Dendritic cell treated with granulocyte-macrophage colony-stimulating factor and Interleukin-4, amounts not matched to agents 40 ng/mL and 50 ng/mL, for 4 days (primary cell): ENCODE data around the gene CUBN.

ENCODE experiments used
- H3K27ac Mint-ChIP-seq: one replicate; pipeline ENCODE4 v1.8.0; 2022; ENCODE audit warnings: mild to moderate bottlenecking, mixed read lengths
- H3K27me3 Mint-ChIP-seq: one replicate; pipeline ENCODE4 v1.8.0; 2022; ENCODE audit warnings: mild to moderate bottlenecking, mixed read lengths
- H3K36me3 Mint-ChIP-seq: one replicate; pipeline ENCODE4 v1.8.0; 2022; ENCODE audit warnings: low read depth, mixed read lengths
- H3K4me1 Mint-ChIP-seq: one replicate; pipeline ENCODE4 v1.8.0; 2022; ENCODE audit warnings: low read depth, mixed read lengths
- H3K4me3 Mint-ChIP-seq: one replicate; pipeline ENCODE4 v1.8.0; 2022; ENCODE audit warnings: mild to moderate bottlenecking, moderate library complexity, mixed read lengths
- H3K9me3 Mint-ChIP-seq: one replicate; pipeline ENCODE4 v1.8.0; 2022; ENCODE audit warnings: mixed read lengths
- intact Hi-C: fragments of 100-400 bp; cut with micrococcal nuclease; formaldehyde crosslinking; loops from one replicate; pipeline ENCODE4 v1.15.0; 2022

Gene CUBN

DNA sequence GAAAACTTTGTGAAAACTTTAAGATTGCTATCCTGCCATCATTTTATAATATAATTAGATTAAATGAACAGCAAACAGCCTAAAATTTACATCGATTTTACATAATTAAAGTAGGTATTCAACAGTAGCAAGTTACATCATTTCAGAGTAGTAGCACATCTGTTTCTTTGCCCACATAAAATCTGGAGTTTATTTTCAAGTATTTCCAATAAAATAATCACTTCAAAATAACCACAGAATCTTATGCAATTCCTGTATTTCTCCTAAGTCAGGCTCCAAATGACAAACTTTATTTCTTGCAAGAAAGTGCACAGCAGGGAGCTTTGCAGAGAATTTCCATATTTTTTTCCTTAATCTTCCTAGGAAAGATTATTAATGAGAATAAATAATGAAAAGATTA, 82.6 kb downstream of the CUBN start:
- intact Hi-C loops, result no loop called here
- no peaks in the 10 kb centered on the region for H3K27me3 Mint-ChIP-seq

DNA sequence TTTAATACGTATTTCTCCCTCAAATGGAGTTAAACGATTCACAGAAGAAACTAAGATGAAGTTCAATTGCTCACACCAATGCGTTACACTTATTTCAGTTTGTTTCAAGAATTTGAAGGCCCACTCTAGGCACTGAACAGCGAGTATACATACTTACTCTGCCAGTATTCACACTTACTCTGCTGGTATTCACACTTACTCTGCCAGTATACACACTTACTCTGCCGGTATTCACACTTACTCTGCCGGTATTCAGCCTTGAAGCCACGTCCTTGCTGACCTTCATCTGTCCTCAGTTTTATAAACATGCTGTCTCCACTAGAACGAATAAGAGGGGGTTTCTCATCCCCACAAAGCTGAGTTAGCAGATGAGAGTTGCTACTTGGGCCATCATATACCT, 86.0 kb downstream of the CUBN start:
- Mint-ChIP-seq H3K9me3 (no peaks in the 10 kb centered on the region), H3K4me3 (no peak overlapping the region), H3K27me3 (no peaks in the 10 kb centered on the region), H3K36me3 (no peaks in the 10 kb centered on the region), H3K27ac (no peak overlapping the region), H3K4me1 (no peaks in the 10 kb centered on the region)
- intact Hi-C loops, result no loop called here

More for the DNA sequence above, 82.6 kb downstream of the CUBN start:
- Mint-ChIP-seq H3K9me3 (peaks cover 13% of the 10 kb centered on the region), H3K36me3 (peaks cover 10% of the 10 kb centered on the region), H3K4me1 (no peaks in the 10 kb centered on the region), H3K27ac (no peak overlapping the region), H3K4me3 (no peak overlapping the region)

DNA sequence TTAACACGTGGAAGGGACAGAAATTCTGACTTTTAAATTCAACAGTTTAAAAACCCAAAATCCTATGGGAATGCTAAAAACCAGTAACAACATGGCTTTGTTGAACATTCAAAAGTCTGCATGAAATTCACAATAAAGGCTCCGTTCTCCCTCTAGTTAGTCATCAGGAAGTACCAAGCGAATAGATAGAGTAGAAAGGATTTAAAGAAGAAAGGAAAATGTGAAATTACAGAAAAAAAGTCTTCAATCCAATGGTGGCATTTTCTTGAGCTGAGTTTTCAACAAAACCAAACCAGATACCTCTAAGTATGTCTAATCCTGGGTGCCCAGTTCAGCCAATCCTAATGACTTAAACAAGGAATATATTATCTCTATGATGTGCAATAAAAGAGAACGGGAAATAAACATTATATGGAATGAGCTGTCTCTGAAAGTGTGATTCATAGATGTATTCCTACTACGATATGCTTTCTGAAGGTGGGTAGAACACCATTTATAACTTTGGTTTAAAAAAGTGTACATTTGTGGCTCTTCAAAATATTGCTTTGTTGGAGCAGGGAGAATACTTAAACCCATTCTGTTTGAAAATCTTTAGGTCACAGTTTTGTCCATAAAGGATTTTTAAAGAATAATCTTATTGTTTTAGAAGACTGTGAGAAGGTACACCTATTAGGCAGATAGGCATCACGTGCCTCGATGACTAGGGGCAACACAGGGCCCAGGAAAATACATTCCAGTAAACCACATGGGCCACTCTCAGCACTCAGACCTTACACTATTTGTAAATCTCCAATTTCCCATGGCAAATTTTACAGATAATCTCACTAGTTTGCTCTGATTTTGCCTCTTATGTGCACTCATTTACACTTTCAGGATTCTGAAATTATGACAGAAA, 87.7 kb downstream of the CUBN start:
- no peak overlapping the region for H3K27ac Mint-ChIP-seq
- intact Hi-C loops, result no loop called here
- H3K9me3 Mint-ChIP-seq, result peaks cover 8% of the 10 kb centered on the region
- no peaks in the 10 kb centered on the region for H3K36me3 Mint-ChIP-seq
- peaks cover 9% of the 10 kb centered on the region for H3K4me1 Mint-ChIP-seq
- H3K27me3 Mint-ChIP-seq, result no peaks in the 10 kb centered on the region
- H3K4me3 Mint-ChIP-seq, result no peak overlapping the region

DNA sequence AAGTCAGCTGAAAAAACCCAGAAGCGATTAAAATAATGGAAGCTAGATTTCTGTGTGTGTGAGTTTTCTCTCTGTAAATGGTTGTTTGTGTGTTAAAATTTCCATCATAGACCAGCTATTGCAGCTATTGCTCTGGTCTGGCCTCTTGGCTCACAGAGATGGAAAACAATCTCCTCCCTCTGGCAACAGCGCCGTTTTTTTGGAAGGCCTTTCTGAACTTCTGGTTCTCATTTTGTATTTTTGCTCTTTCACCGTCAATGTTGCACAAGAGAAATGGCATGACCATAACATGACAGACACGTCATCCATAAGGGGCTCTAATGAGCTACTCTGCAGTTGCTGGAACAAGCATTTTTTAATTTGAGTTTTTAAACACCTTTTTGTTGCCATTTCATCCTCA, 91.0 kb downstream of the CUBN start:
- intact Hi-C loops, result loop anchor here (5.0 kb wide), 1 partner anchor 34 kb away; no protein-coding TSS in a partner anchor
- Mint-ChIP-seq H3K27me3 (no peaks in the 10 kb centered on the region), H3K4me1 (peaks cover 15% of the 10 kb centered on the region), H3K36me3 (no peaks in the 10 kb centered on the region), H3K9me3 (peaks cover 8% of the 10 kb centered on the region), H3K27ac (no peak overlapping the region), H3K4me3 (no peak overlapping the region)

DNA sequence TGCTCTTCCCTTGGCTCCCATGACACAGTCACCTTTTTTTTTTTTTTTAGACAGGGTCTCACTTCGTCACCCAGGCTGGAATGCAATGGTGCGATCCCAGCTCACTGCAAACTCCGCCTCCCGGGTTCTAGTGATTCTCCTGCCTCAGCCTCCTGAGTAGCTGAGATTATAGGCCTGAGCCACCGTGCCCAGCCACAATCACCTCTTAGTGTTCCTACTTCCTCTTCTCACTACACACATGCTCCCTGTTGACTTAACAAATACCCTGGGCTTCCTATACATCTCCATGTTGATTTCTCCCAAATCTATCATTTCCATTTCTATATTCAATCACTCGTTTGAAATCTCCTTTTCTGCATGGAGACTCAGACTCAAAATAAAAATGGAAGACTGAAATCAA, 91.7 kb downstream of the CUBN start:
- H3K4me1 Mint-ChIP-seq, result peaks cover 22% of the 10 kb centered on the region
- H3K9me3 Mint-ChIP-seq, result peaks cover 8% of the 10 kb centered on the region
- intact Hi-C loops, result loop anchor here (5.0 kb wide), 1 partner anchor 34 kb away; no protein-coding TSS in a partner anchor
- no peak overlapping the region for H3K4me3 Mint-ChIP-seq
- no peaks in the 10 kb centered on the region for H3K27me3 Mint-ChIP-seq
- H3K36me3 Mint-ChIP-seq, result no peaks in the 10 kb centered on the region
- no peak overlapping the region for H3K27ac Mint-ChIP-seq

DNA sequence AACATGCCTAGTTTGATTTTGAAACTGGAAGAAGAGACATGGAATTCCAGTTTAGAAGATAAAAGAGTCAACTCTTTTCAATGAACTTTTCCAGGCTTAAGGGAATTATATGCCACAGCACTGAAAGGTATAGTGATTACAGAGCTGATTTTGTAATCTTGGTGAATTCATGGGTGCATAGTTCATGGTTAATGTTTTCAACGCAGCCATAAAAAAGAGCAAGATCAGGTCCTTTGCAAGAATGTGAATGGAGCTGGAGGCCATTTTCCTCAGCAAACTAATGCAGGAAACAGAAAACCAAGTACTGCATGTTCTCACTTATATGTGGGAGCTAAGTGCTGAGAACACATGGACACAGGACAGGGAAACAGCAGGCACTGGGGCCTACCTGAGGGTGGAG, 94.2 kb downstream of the CUBN start:
- H3K36me3 Mint-ChIP-seq, result no peaks in the 10 kb centered on the region
- H3K4me3 Mint-ChIP-seq, result no peak overlapping the region
- no peaks in the 10 kb centered on the region for H3K27me3 Mint-ChIP-seq
- H3K4me1 Mint-ChIP-seq, result peaks cover 39% of the 10 kb centered on the region
- H3K9me3 Mint-ChIP-seq, result peaks cover 8% of the 10 kb centered on the region
- no peak overlapping the region for H3K27ac Mint-ChIP-seq
- intact Hi-C loops, result loop anchor here (5.0 kb wide), 1 partner anchor 37 kb away; no protein-coding TSS in a partner anchor

DNA sequence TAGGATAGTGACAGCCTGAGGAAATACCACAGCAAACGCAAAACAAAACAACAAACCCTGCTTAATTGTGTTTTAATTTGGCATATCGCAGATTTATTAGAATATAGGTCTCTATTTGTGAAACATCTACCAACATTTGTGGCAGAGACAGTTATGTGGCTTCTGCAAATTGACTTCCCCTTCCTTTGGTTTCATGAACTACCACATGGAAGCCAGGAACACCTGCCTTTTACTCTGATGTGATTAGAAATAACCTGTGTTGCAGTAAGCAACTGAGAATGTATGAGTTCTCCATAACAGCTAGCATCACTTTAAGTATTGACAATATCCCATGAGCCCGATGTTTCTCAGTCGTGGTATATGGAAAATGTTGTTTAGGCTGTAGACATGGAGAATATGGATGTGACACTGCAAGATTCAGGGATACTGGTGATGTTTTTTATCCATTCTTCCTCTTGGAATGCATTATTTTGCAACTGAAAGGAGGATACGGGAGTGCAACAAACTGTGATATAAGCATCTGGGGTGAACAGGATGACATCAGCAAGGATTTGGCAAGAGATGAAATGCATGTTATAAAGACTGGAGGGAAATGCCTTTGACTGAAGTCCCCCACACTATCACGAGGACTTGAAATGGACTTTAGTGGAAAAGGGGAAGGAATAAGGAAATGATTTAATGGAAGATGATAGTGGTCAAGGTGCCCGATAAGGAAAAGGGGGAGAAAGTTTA, 95.9 kb downstream of the CUBN start:
- Mint-ChIP-seq H3K36me3 (no peaks in the 10 kb centered on the region), H3K27me3 (no peaks in the 10 kb centered on the region), H3K9me3 (peaks cover 8% of the 10 kb centered on the region), H3K4me1 (peaks cover 51% of the 10 kb centered on the region), H3K4me3 (no peak overlapping the region), H3K27ac (peak overlapping the region; percentile 2)
- intact Hi-C loops, result no loop called here

DNA sequence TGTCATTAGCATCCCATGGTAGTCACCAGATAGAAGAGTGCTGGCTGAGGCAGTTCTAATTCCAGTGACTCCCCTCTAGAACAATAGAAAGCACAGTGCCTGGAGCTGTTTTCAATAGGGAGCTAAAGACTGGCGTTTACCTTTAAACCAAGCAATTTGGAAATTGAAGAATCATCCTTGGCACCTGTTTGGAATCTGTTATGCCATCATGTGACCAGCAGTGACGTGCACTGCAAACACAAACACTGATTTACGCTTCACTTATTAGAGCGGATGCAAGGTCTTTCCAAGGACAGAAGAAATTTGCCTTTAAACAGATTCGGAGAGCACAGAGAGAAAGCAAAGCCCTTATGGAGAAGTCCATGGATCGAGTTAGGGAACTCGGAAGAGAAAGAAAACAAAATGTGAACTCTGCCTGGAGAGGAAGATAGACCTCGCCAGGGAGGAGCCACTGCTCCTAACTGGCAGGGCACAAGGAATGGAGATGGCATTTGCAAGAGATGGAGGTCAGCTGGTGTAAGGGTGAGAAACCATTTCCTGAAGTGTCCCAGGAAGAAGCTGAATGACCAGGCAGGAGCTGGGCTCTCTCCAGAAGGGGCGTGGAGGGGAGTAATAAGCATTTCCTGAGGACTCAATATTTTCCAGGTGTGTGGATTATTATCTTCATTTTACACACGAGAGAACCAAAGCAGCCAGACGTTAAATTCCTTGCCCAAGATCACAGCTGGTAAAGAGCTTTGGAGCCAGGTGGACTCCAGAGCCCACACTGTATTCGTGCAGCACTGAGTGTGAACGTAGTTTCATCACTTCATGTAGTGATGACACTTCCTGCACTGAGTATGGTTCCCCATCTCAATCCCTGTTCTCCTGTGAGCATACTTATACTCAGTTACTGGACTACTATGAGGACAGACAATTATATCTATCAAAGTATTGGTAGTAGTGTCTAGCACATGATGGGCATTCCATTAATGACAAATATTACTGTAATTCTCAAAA, 97.7 kb downstream of the CUBN start:
- peak overlapping the region; percentile 44 for H3K27ac Mint-ChIP-seq
- intact Hi-C loops, result no loop called here
- H3K4me1 Mint-ChIP-seq, result peaks cover 47% of the 10 kb centered on the region
- H3K4me3 Mint-ChIP-seq, result no peak overlapping the region
- no peaks in the 10 kb centered on the region for H3K27me3 Mint-ChIP-seq
- H3K9me3 Mint-ChIP-seq, result no peaks in the 10 kb centered on the region
- H3K36me3 Mint-ChIP-seq, result no peaks in the 10 kb centered on the region

DNA sequence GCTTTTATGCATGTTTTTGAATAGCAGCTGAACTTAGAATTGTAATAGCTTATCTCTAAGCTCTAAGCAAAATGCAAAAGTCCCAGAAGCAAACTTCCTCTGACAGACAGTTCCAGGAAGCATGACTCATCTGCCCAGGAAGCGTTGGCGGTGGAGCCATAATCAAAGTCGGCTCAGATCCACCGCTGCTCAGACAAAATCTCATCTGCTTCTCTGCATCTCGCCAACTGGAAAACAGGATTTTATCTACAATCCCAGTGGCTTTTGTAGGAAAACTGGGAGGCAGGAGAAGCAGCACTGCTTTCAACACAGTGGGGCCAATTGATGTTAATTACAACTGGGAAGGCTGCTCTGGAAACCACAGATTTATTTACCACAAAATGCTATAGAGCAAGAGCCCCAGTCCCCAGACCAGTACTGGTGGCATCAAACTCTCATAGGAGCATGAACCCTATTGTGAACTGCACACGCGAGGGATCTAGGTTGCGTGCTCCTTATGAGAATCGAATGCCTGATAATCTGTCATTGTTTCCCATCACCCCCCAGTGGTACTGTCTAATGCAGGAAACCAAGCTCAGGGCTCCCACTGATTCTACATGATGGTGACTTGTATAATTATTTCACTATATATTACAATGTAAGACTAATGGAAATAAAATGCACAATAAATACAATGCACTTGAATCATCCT, 99.9 kb downstream of the CUBN start:
- intact Hi-C loops, result no loop called here
- no peaks in the 10 kb centered on the region for H3K9me3 Mint-ChIP-seq
- H3K4me1 Mint-ChIP-seq, result peaks cover 55% of the 10 kb centered on the region
- peak overlapping the region; percentile 74 for H3K27ac Mint-ChIP-seq
- H3K27me3 Mint-ChIP-seq, result no peaks in the 10 kb centered on the region
- H3K4me3 Mint-ChIP-seq, result peak overlapping the region; percentile 9
- H3K36me3 Mint-ChIP-seq, result no peaks in the 10 kb centered on the region

DNA sequence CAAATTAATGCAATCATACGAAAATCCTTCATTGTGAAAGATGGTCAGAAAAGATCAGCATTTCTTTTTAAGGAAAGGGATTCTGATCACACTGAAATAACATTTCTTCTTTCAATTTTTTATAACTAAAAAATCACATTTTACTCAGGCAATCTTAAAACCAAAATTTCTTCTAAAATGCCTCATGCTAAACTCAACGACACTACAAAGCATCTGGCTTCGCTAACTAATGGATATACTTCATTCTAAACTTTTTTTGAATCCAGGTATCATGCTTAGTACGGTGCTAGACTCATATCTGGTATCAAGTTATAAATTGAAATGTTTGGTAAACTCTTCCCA, 100.4 kb downstream of the CUBN start:
- intact Hi-C loops, result no loop called here
- no peaks in the 10 kb centered on the region for H3K36me3 Mint-ChIP-seq
- peaks cover 55% of the 10 kb centered on the region for H3K4me1 Mint-ChIP-seq
- H3K27ac Mint-ChIP-seq, result peak overlapping the region; percentile 74
- H3K27me3 Mint-ChIP-seq, result no peaks in the 10 kb centered on the region
- H3K9me3 Mint-ChIP-seq, result no peaks in the 10 kb centered on the region
- H3K4me3 Mint-ChIP-seq, result no peak overlapping the region

DNA sequence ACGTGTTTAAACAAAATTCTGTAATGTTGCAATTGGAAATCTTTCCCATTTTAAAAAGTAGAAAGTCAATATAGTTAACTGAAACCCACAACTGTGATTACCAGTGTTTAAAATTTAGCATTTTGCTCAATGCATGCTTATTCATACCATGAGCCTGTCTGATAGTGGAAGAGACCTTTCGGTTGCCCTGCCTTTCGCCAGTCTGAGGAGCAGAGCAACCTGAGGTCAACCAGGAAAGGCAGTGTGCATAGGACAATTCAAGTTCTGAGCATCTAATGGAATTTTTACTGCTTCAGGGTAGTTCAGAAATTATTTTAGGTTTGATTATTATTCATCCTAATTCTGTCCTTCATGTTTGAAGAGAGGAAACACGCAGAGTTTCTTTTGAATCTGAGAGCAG, 100.8 kb downstream of the CUBN start:
- Mint-ChIP-seq H3K36me3 (no peaks in the 10 kb centered on the region), H3K27me3 (no peaks in the 10 kb centered on the region), H3K4me1 (peaks cover 51% of the 10 kb centered on the region), H3K27ac (peak overlapping the region; percentile 74), H3K9me3 (no peaks in the 10 kb centered on the region), H3K4me3 (no peak overlapping the region)
- intact Hi-C loops, result no loop called here

DNA sequence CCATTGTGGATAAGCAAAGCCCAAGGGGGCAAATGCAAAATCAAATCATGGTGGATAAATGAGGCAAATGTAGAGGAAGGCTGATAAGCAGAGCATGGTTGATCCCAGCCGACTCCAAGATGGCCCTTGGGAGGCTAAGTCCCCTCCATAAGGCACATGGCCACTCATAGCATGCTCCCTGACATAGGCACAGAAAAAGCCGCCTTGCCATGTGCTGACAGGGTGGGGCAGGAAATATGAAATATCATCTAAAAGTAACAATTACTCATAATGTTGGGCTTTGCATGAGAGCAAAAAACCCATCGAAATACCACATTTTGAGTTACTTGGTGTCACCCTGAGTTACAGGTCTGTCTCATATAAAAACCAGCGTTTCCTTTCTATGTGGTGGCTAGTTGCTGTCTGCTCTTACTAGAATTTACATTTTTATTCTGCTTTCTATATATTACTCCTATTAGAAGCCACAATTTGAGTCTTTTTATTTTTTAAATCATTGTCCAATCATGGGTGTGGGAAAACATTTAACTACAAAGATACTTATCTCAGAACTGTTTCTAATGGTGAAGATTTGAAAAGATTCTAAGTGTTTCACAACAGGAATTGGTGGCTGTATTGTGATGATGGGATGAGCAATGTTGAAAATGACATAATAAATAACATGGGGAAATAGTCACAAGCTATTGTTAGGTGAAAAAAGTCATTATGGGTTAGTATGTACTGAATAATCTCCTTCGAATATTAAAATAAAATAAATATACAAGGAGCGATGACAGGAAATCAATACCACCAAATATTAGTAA, 102.7 kb downstream of the CUBN start:
- intact Hi-C loops, result no loop called here
- Mint-ChIP-seq H3K27ac (peak overlapping the region; percentile 89), H3K36me3 (no peaks in the 10 kb centered on the region), H3K27me3 (no peaks in the 10 kb centered on the region), H3K9me3 (no peaks in the 10 kb centered on the region), H3K4me1 (peaks cover 44% of the 10 kb centered on the region), H3K4me3 (no peak overlapping the region)
